IMR-90 (cell line): ENCODE results near the gene DMD. TPM values are rescaled to one million over a fixed set of nuclear protein-coding genes. Genes with fewer than 3 reads are reported as not detected.

ENCODE experiments used
- ATAC-seq: fragments of 200-7000 bp; cut with Tn5 transposase; 2 replicates; pipeline ENCODE4 v1.9.1; 2020; ENCODE audit warnings: low read depth, mild to moderate bottlenecking, moderate library complexity
- BruUV-seq: library from RNA; stranded (reverse); fragments of 400-500 nt; replicated peaks from 2 replicates; lab custom pipeline; 2021; lab: Mats Ljungman, UMichigan
- CTCF ChIA-PET: fragments of 300-600 bp; formaldehyde crosslinking; extraction: SDS; loops from one replicate; lab custom pipeline; 2021; ENCODE audit warnings: antibody characterized with exemption; lab: Yijun Ruan, JAX
- POLR2A ChIA-PET: fragments of 300-600 bp; sonication (Branson Sonifier 250); formaldehyde crosslinking; loops from one replicate; lab custom pipeline; 2022; ENCODE audit warnings: antibody characterized with exemption; ENCODE audit not compliant: unreplicated experiment; lab: Charles Lee
- DNase-seq: peaks from one replicate; pipeline ENCODE4 v3.0.0; 2013
- H2AFZ ChIP-seq: replicated peaks from 2 replicates; pipeline ENCODE3; 2013; ENCODE audit warnings: low read length, mild to moderate bottlenecking; ENCODE audit not compliant: poor library complexity
- H2AK5ac ChIP-seq: 2 replicates; pipeline ENCODE4 v1.6.1; 2013; ENCODE audit warnings: low read depth, low read length, inconsistent platforms
- H2AK9ac ChIP-seq: replicated peaks from 2 replicates; pipeline ENCODE3; 2013; ENCODE audit warnings: mild to moderate bottlenecking, low read depth, low read length, moderate library complexity; ENCODE audit not compliant: poor library complexity
- H2BK120ac ChIP-seq: 2 replicates; pipeline ENCODE4 v1.6.1; 2013; ENCODE audit warnings: low read depth, low read length, inconsistent platforms
- H2BK15ac ChIP-seq: 3 replicates; pipeline ENCODE4 v1.6.1; 2013; ENCODE audit warnings: low read depth, low read length, inconsistent platforms
- H2BK20ac ChIP-seq: 2 replicates; pipeline ENCODE4 v1.6.1; 2013; ENCODE audit warnings: low read depth, mild to moderate bottlenecking, inconsistent platforms, low read length, moderate library complexity
- H2BK5ac ChIP-seq: 2 replicates; pipeline ENCODE4 v1.6.1; 2013; ENCODE audit warnings: mild to moderate bottlenecking, low read depth, low read length, inconsistent platforms; ENCODE audit not compliant: poor library complexity, severe bottlenecking
- H3K14ac ChIP-seq: replicated peaks from 2 replicates; pipeline ENCODE4 v1.6.1; 2013; ENCODE audit warnings: low read depth, low read length, inconsistent platforms
- H3K18ac ChIP-seq: 2 replicates; pipeline ENCODE4 v1.6.1; 2013; ENCODE audit warnings: low read depth, low read length, control low read depth
- H3K23ac ChIP-seq: 2 replicates; pipeline ENCODE4 v1.6.1; 2013; ENCODE audit warnings: low read depth, low read length, inconsistent platforms
- H3K27ac ChIP-seq: 2 replicates; pipeline ENCODE4 v1.5.1; 2013; ENCODE audit warnings: mild to moderate bottlenecking, control low read depth, low read length; ENCODE audit not compliant: insufficient read depth
- H3K27me3 ChIP-seq: 2 replicates; pipeline ENCODE4 v1.6.1; 2013; ENCODE audit warnings: low read length; ENCODE audit not compliant: control insufficient read depth, insufficient read depth
- H3K36me3 ChIP-seq: 2 replicates; pipeline ENCODE4 v1.6.1; 2013; ENCODE audit warnings: low read length, mixed read lengths; ENCODE audit not compliant: control insufficient read depth, insufficient read depth
- H3K4ac ChIP-seq: 2 replicates; pipeline ENCODE4 v1.6.1; 2013; ENCODE audit warnings: low read depth, low read length, inconsistent platforms
- H3K4me1 ChIP-seq: 2 replicates; pipeline ENCODE4 v1.6.1; 2013; ENCODE audit warnings: low read length, mixed read lengths; ENCODE audit not compliant: control insufficient read depth, insufficient read depth
- H3K4me2 ChIP-seq: 2 replicates; pipeline ENCODE4 v1.6.1; 2013; ENCODE audit warnings: low read depth, mild to moderate bottlenecking, control low read depth, low read length, moderate library complexity
- H3K4me3 ChIP-seq: 2 replicates; pipeline ENCODE4 v1.5.1; 2013; ENCODE audit warnings: low read depth, mild to moderate bottlenecking, control low read depth, low read length, moderate library complexity; ENCODE audit not compliant: insufficient read depth
- H3K56ac ChIP-seq: 2 replicates; pipeline ENCODE4 v1.6.1; 2013; ENCODE audit warnings: low read length, inconsistent platforms; ENCODE audit not compliant: insufficient read depth; ENCODE audit errors: extremely low read depth
- H3K79me1 ChIP-seq, 2 experiments: 2 replicates each; pipeline ENCODE4 v1.6.1; 2013; ENCODE audit warnings: low read length in 2 of 2, inconsistent platforms in 1 of 2, low read depth in 1 of 2
- H3K9ac ChIP-seq: 2 replicates; pipeline ENCODE4 v1.6.1; 2013; ENCODE audit warnings: low read depth, low read length, control low read depth
- H3K9me1 ChIP-seq: 2 replicates; pipeline ENCODE4 v1.6.1; 2013; ENCODE audit warnings: low read length, inconsistent platforms; ENCODE audit not compliant: insufficient read depth
- H3K9me3 ChIP-seq: 2 replicates; pipeline ENCODE4 v1.6.1; 2013; ENCODE audit warnings: low read length; ENCODE audit not compliant: control insufficient read depth, insufficient read depth
- H4K20me1 ChIP-seq: 2 replicates; pipeline ENCODE4 v1.6.1; 2013; ENCODE audit warnings: low read length, inconsistent platforms; ENCODE audit not compliant: insufficient read depth
- H4K5ac ChIP-seq: 2 replicates; pipeline ENCODE4 v1.6.1; 2013; ENCODE audit warnings: mild to moderate bottlenecking, low read depth, low read length, control low read depth
- H4K8ac ChIP-seq, 2 experiments: 2 replicates each; pipeline ENCODE4 v1.6.1; 2013; ENCODE audit warnings: low read depth in 2 of 2, low read length in 2 of 2, control low read depth in 1 of 2, inconsistent platforms in 1 of 2
- H4K91ac ChIP-seq: 2 replicates; pipeline ENCODE4 v1.6.1; 2013; ENCODE audit warnings: low read depth, low read length, inconsistent platforms; ENCODE audit not compliant: insufficient read depth
- CEBPB ChIP-seq: IDR thresholded peaks from 2 replicates; pipeline ENCODE4 v1.6.1; 2012; ENCODE audit warnings: low read depth, low read length, improper control_type of control experiment
- CHD1 ChIP-seq: IDR thresholded peaks from 2 replicates; pipeline ENCODE4 v1.6.1; 2012; ENCODE audit warnings: low read depth, low read length, improper control_type of control experiment
- MAZ ChIP-seq: IDR thresholded peaks from 2 replicates; pipeline ENCODE4 v1.6.1; 2012; ENCODE audit warnings: low read depth, mild to moderate bottlenecking, low read length, improper control_type of control experiment, moderate library complexity, borderline replicate concordance
- NFE2L2 ChIP-seq: fragments of 150-350 bp; IDR thresholded peaks from 2 replicates; pipeline ENCODE4 v1.6.1; 2016; ENCODE audit warnings: low read depth, mild to moderate bottlenecking, low read length
- RAD21 ChIP-seq: IDR thresholded peaks from 2 replicates; pipeline ENCODE4 v1.6.1; 2012; ENCODE audit warnings: low read length, improper control_type of control experiment
- RCOR1 ChIP-seq: IDR thresholded peaks from 2 replicates; pipeline ENCODE4 v1.6.1; 2012; ENCODE audit warnings: mild to moderate bottlenecking, low read length, improper control_type of control experiment; ENCODE audit not compliant: insufficient replicate concordance
- RFX5 ChIP-seq: IDR thresholded peaks from 2 replicates; pipeline ENCODE4 v1.8.0; 2012; ENCODE audit warnings: low read depth, mild to moderate bottlenecking, low read length, moderate library complexity
- SMC3 ChIP-seq: fragments of 150-350 bp; IDR thresholded peaks from 2 replicates; pipeline ENCODE4 v1.6.1; 2016; ENCODE audit warnings: low read depth, mild to moderate bottlenecking, antibody characterized with exemption, low read length, moderate library complexity
- WGBS, 2 experiments: methylation state at CpG; one replicate each; pipeline versions ENCODE4 v1.1.5 to v1.1.7; 2013; ENCODE audit warnings: missing lambda C conversion rate in 2 of 2; ENCODE audit not compliant: insufficient read length in 1 of 2; ENCODE audit errors: extremely low coverage in 2 of 2; 5-methylcytosine and 5-hydroxymethylcytosine counted together
- dilution Hi-C: fragments of 300-500 bp; cut with HindIII; formaldehyde crosslinking; loops from one replicate; pipeline ENCODE4 v1.14.3; 2018; ENCODE audit warnings: low sequenced_read_pairs; ENCODE audit not compliant: unreplicated experiment
- in situ Hi-C: fragments of 300-500 bp; cut with MboI; formaldehyde crosslinking; loops from 3 replicates; pipeline ENCODE4 v1.14.3; 2019; ENCODE audit warnings: low sequenced_read_pairs, inconsistent platforms, mixed read lengths
- intact Hi-C: fragments of 100-400 bp; cut with micrococcal nuclease; formaldehyde crosslinking; loops from 2 replicates; pipeline ENCODE4 v1.10.0; 2022
- polyA plus RNA-seq, 3 experiments: library from polyadenylated mRNA; depleted of rRNA; stranded (reverse); fragments of >200 nt; gene quantifications; 2 replicates each; pipeline ENCODE4 v1.2.3, GENCODE V29; 2012; ENCODE audit warnings: low replicate concordance in 1 of 3
- total RNA-seq: library from RNA; depleted of rRNA; stranded (reverse); fragments of >200 nt; gene quantifications from 2 replicates; pipeline ENCODE4 v1.2.3, GENCODE V29; 2012
- TF ChIP-seq, protein P1 (sequence below): conservative IDR thresholded peaks from 2 replicates; pipeline ENCODE4 v1.5.1; 2012; ENCODE audit warnings: mild to moderate bottlenecking, low read depth, low read length, improper control_type of control experiment
- TF ChIP-seq, protein P2 (sequence below): fragments of 150-350 bp; IDR thresholded peaks from 2 replicates; pipeline ENCODE4 v1.6.1; 2016; ENCODE audit warnings: low read depth, mild to moderate bottlenecking, low read length, moderate library complexity, borderline replicate concordance
- TF ChIP-seq, protein P3 (sequence below): fragments of 150-350 bp; IDR thresholded peaks from 2 replicates; pipeline ENCODE4 v1.6.1; 2017; ENCODE audit warnings: mild to moderate bottlenecking, antibody characterized with exemption, low read length, low read depth

DMD gene
- total and polyA plus RNA-seq, 2 of the 4 experiments (the other 2 are of a cell fraction): 6.6 to 11.8 TPM

DNA sequence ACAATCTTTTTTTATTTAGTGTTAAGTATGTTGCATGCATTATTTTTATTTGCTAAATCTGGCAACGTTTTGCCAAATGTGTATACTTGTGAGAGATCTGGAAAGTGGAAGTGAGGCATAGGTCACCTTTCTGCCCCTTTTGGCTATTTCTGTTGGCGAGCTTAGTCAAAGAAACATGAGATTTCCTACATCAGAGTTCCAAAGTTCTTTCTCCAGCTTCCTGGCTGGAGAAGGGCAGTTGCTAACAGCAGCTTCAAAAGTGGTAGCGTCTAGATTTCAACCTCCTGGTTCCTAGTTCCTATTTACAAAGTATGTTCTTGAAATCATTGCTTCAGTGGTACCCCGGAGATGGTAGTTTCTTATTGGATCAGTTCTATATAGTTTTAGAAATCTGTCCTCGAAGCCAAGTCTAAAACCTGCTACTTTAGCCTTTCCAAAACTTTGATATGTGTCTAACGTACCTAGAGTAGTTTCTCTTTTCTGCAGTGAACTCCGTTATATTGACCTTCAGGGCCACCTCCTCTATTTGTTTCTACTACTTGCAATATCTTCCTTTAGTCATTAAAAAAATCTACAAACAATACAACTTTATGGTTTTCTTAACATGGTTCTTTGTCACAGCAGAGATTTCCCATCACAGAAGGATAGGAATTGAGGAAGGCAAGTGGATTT is 1683.8 kb downstream of the DMD start:
- Histone ChIP-seq H2BK15ac (no peak overlapping the region), H3K4me3 (no peak overlapping the region), H3K27ac (no peak overlapping the region), H3K14ac (no peak overlapping the region), H3K18ac (no peak overlapping the region), H3K56ac (no peak overlapping the region), H4K20me1 (no peaks in the 10 kb centered on the region), H4K8ac (no peak overlapping the region), H4K91ac (no peak overlapping the region), H2BK20ac (no peak overlapping the region), H3K9ac (no peak overlapping the region), H2AK5ac (no peak overlapping the region), H2AK9ac (no peak overlapping the region), H3K27me3 (no peaks in the 10 kb centered on the region), H3K9me1 (no peaks in the 10 kb centered on the region), H4K5ac (no peak overlapping the region), H3K4me2 (no peak overlapping the region), H2BK5ac (no peak overlapping the region), H3K79me1 (no peaks in the 10 kb centered on the region), H3K23ac (no peak overlapping the region), H3K4ac (no peak overlapping the region), H3K9me3 (no peaks in the 10 kb centered on the region), H2BK120ac (no peak overlapping the region), H3K4me1 (no peaks in the 10 kb centered on the region), H3K36me3 (no peaks in the 10 kb centered on the region), H2AFZ (no peak overlapping the region)
- ChIA-PET POLR2A (no interaction called here), CTCF (no interaction called here)
- no CpG with 5 or more reads among the region's 7 CpGs for WGBS, 2 experiments
- intact Hi-C loops (no loop called here), dilution Hi-C loops (no loop called here), in situ Hi-C loops (no loop called here)
- no TSS peak for BruUV-seq
- ATAC-seq (no peak), DNase-seq (no peak)
- TF ChIP-seq RFX5: no peak
- TF ChIP-seq CHD1: no peak
- TF ChIP-seq RAD21: no peak
- TF ChIP-seq SMC3: no peak
- TF ChIP-seq, protein P1, sequence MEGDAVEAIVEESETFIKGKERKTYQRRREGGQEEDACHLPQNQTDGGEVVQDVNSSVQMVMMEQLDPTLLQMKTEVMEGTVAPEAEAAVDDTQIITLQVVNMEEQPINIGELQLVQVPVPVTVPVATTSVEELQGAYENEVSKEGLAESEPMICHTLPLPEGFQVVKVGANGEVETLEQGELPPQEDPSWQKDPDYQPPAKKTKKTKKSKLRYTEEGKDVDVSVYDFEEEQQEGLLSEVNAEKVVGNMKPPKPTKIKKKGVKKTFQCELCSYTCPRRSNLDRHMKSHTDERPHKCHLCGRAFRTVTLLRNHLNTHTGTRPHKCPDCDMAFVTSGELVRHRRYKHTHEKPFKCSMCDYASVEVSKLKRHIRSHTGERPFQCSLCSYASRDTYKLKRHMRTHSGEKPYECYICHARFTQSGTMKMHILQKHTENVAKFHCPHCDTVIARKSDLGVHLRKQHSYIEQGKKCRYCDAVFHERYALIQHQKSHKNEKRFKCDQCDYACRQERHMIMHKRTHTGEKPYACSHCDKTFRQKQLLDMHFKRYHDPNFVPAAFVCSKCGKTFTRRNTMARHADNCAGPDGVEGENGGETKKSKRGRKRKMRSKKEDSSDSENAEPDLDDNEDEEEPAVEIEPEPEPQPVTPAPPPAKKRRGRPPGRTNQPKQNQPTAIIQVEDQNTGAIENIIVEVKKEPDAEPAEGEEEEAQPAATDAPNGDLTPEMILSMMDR: no peak
- TF ChIP-seq RCOR1: no peak
- no peak for TF ChIP-seq MAZ
- TF ChIP-seq, protein P2, sequence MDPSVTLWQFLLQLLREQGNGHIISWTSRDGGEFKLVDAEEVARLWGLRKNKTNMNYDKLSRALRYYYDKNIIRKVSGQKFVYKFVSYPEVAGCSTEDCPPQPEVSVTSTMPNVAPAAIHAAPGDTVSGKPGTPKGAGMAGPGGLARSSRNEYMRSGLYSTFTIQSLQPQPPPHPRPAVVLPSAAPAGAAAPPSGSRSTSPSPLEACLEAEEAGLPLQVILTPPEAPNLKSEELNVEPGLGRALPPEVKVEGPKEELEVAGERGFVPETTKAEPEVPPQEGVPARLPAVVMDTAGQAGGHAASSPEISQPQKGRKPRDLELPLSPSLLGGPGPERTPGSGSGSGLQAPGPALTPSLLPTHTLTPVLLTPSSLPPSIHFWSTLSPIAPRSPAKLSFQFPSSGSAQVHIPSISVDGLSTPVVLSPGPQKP: no peak
- TF ChIP-seq, protein P3, sequence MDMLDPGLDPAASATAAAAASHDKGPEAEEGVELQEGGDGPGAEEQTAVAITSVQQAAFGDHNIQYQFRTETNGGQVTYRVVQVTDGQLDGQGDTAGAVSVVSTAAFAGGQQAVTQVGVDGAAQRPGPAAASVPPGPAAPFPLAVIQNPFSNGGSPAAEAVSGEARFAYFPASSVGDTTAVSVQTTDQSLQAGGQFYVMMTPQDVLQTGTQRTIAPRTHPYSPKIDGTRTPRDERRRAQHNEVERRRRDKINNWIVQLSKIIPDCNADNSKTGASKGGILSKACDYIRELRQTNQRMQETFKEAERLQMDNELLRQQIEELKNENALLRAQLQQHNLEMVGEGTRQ: no peak
- no peak for TF ChIP-seq CEBPB
- no peak for TF ChIP-seq NFE2L2
